Keratinocyte (primary cell): ENCODE data around the gene MICOS13. TPM values are rescaled to one million over a fixed set of nuclear protein-coding genes. Genes with fewer than 3 reads are reported as not detected.

Experiments used
- DNase-seq: peaks from one replicate; pipeline ENCODE4 v3.0.0-alpha.2; 2011; ENCODE audit warnings: low read depth, missing footprints, low spot score
- FAIRE-seq: peaks from 2 replicates; lab custom pipeline; 2011; peaks lifted over from hg19 to GRCh38; lab: Jason Lieb, UNC
- H2AFZ ChIP-seq: 2 replicates; pipeline ENCODE4 v1.6.0; 2012; ENCODE audit warnings: low read length, control low read depth, inconsistent platforms; ENCODE audit not compliant: control insufficient read depth
- H3K27ac ChIP-seq: 2 replicates; pipeline ENCODE4 v1.5.1; 2011; ENCODE audit warnings: low read length; ENCODE audit not compliant: control insufficient read depth, insufficient read depth
- H3K27me3 ChIP-seq: 3 replicates; pipeline ENCODE4 v1.6.0; 2011; ENCODE audit warnings: low read length; ENCODE audit not compliant: control insufficient read depth, insufficient read depth; ENCODE audit errors: extremely low read depth
- H3K36me3 ChIP-seq, 2 experiments: 2 replicates in 1 of 2; 3 replicates in 1 of 2; pipeline ENCODE4 v1.5.1; 2011; ENCODE audit warnings: low read length in 2 of 2, mild to moderate bottlenecking in 1 of 2; ENCODE audit not compliant: control insufficient read depth in 2 of 2, insufficient read depth in 2 of 2; ENCODE audit errors: extremely low read depth in 1 of 2
- H3K4me1 ChIP-seq: 3 replicates; pipeline ENCODE4 v1.5.1; 2011; ENCODE audit warnings: low read length; ENCODE audit not compliant: control insufficient read depth, insufficient read depth; ENCODE audit errors: extremely low read depth
- H3K4me2 ChIP-seq: 3 replicates; pipeline ENCODE4 v1.6.0; 2011; ENCODE audit warnings: low read depth, low read length; ENCODE audit not compliant: control insufficient read depth, insufficient read depth; ENCODE audit errors: extremely low read depth
- H3K4me3 ChIP-seq, 3 experiments: fragments of 200-600 bp in 1 of 3; sonication (generic) in 1 of 3; 2 replicates in 2 of 3; 3 replicates in 1 of 3; pipeline ENCODE4 v1.5.1; 2011 to 2016; ENCODE audit warnings: low read length in 3 of 3, mild to moderate bottlenecking in 3 of 3, control low read depth in 2 of 3, inconsistent platforms in 1 of 3, low read depth in 1 of 3, mixed read lengths in 1 of 3, mixed run types in 1 of 3, moderate library complexity in 1 of 3; ENCODE audit not compliant: control insufficient read depth in 2 of 3, insufficient read depth in 2 of 3; ENCODE audit errors: extremely low read depth in 1 of 3
- H3K79me2 ChIP-seq: 2 replicates; pipeline ENCODE4 v1.6.0; 2012; ENCODE audit warnings: low read length; ENCODE audit not compliant: control insufficient read depth, insufficient read depth
- H3K9ac ChIP-seq: 3 replicates; pipeline ENCODE4 v1.6.0; 2011; ENCODE audit warnings: low read length; ENCODE audit not compliant: control insufficient read depth, insufficient read depth; ENCODE audit errors: extremely low read depth
- H3K9me1 ChIP-seq: 3 replicates; pipeline ENCODE4 v1.6.0; 2011; ENCODE audit warnings: low read length; ENCODE audit not compliant: control insufficient read depth, insufficient read depth; ENCODE audit errors: extremely low read depth
- H3K9me3 ChIP-seq: 2 replicates; pipeline ENCODE4 v1.5.1; 2012; ENCODE audit warnings: low read depth, low read length; ENCODE audit not compliant: control insufficient read depth
- H4K20me1 ChIP-seq: 3 replicates; pipeline ENCODE4 v1.6.0; 2011; ENCODE audit warnings: low read length; ENCODE audit not compliant: control insufficient read depth, insufficient read depth; ENCODE audit errors: extremely low read depth
- EZH2 ChIP-seq: IDR thresholded peaks from one replicate; pipeline ENCODE4 v1.6.1; 2012; ENCODE audit warnings: inconsistent platforms, mild to moderate bottlenecking, low read length, moderate library complexity
- dilution Hi-C: fragments of 300-500 bp; cut with MboI; formaldehyde crosslinking; loops from one replicate; pipeline ENCODE4 v1.7.0; 2020; ENCODE audit warnings: low sequenced_read_pairs; ENCODE audit not compliant: extremely low pct_ligation_motif_present
- polyA plus RNA-seq, 5 experiments: library from polyadenylated mRNA; depleted of rRNA in 3 of 5; stranded (reverse) in 3 of 5; stranded (forward) in 1 of 5; unstranded in 1 of 5; fragments of >200 nt; gene quantifications; 1 replicate in 1 of 5; 2 replicates in 3 of 5; 3 replicates in 1 of 5; pipeline versions ENCODE4 v1.2.1 to v1.2.3, GENCODE V29; 2011 to 2012; ENCODE audit warnings: missing spikeins in 2 of 5, low read depth in 1 of 5, low replicate concordance in 1 of 5
- TF ChIP-seq, protein P1 (sequence below), 3 experiments: IDR thresholded peaks in 1 of 3; conservative IDR thresholded peaks in 1 of 3; optimal IDR thresholded peaks in 1 of 3; 2 replicates in 2 of 3; 3 replicates in 1 of 3; pipeline versions ENCODE3 to v1.5.1; 2011; ENCODE audit warnings: low read length in 3 of 3, mild to moderate bottlenecking in 3 of 3, moderate library complexity in 2 of 3, control low read depth in 1 of 3, inconsistent platforms in 1 of 3; ENCODE audit not compliant: insufficient read depth in 2 of 3; ENCODE audit errors: extremely low read depth in 1 of 3

The MICOS13 gene
- polyA plus RNA-seq, 1 donor (not counting 4 experiments of a cell fraction or from before 2014, with no cell fraction given), result 35.2 TPM

DNA sequence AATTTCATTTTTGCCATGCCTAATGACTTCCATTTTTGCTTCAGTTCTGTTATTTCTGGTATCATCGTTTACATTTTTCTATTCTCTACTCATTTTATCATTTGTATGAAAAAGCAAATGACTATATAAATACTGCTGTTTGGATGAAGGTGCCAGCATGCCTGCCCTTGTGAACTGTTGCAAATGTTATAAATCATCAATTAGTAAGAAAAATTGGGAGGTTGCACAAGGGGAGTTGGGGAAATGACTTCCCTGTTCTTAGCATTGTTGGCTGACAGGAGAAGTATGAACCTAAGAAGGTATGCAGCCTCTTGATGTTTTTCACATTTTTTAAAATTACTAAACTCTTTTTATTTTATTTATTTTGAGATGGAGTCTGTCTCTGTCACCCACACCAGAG lies 42.3 kb downstream of the MICOS13 start:
- H4K20me1 ChIP-seq, result peaks cover 35% of the 10 kb centered on the region
- H3K27me3 ChIP-seq, result no peaks in the 10 kb centered on the region
- peaks cover 10 to 14% of the 10 kb centered on the region in 2 experiments for H3K36me3 ChIP-seq
- H3K9ac ChIP-seq, result no peak overlapping the region
- H3K4me1 ChIP-seq, result peaks cover 19% of the 10 kb centered on the region
- no peak overlapping the region for H3K4me3 ChIP-seq
- dilution Hi-C loops, result no loop called here
- H2AFZ ChIP-seq, result no peak overlapping the region
- H3K9me3 ChIP-seq, result no peaks in the 10 kb centered on the region
- no peak for FAIRE-seq
- H3K9me1 ChIP-seq, result peaks cover 13% of the 10 kb centered on the region
- H3K4me2 ChIP-seq, result no peak overlapping the region
- peaks cover 93% of the 10 kb centered on the region for H3K79me2 ChIP-seq
- no peak overlapping the region for H3K27ac ChIP-seq
- no peak for DNase-seq
- no peak for TF ChIP-seq EZH2
- TF ChIP-seq, protein P1, sequence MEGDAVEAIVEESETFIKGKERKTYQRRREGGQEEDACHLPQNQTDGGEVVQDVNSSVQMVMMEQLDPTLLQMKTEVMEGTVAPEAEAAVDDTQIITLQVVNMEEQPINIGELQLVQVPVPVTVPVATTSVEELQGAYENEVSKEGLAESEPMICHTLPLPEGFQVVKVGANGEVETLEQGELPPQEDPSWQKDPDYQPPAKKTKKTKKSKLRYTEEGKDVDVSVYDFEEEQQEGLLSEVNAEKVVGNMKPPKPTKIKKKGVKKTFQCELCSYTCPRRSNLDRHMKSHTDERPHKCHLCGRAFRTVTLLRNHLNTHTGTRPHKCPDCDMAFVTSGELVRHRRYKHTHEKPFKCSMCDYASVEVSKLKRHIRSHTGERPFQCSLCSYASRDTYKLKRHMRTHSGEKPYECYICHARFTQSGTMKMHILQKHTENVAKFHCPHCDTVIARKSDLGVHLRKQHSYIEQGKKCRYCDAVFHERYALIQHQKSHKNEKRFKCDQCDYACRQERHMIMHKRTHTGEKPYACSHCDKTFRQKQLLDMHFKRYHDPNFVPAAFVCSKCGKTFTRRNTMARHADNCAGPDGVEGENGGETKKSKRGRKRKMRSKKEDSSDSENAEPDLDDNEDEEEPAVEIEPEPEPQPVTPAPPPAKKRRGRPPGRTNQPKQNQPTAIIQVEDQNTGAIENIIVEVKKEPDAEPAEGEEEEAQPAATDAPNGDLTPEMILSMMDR (optimal IDR thresholded peaks at IDR 0.05 in 1 of 3, IDR thresholded peaks at IDR 0.05 in 1 of 3, conservative IDR thresholded peaks at IDR 0.05 in 1 of 3; ENCODE audit: extremely low read depth in 1 of 3, insufficient read depth in 2 of 3, low read length in 3 of 3), result no peak

DNA sequence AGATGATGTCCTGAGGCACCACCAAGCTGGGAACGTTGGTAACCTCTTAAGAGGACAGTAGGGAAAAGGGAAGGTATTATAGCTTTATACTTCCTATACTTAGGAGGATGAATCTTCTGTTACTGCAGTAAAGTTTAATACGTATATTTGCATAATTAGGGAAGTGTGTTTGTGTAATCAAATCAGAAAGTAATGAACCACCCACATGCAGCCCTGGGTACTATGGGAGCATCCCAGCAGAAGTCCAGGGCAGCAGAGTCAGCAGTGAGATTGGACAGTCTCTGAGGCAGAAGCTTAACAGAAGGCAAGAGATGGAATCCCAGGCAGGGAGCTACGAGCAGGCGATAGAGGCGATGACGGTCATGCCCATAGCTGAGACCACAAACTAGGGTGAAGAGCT lies 44.9 kb downstream of the MICOS13 start:
- H3K27ac ChIP-seq, result no peak overlapping the region
- H2AFZ ChIP-seq, result no peak overlapping the region
- DNase-seq (no peak), FAIRE-seq (no peak)
- H3K4me1 ChIP-seq, result peaks cover 5% of the 10 kb centered on the region
- peaks cover 9% of the 10 kb centered on the region for H3K9me1 ChIP-seq
- no peaks in the 10 kb centered on the region for H3K9me3 ChIP-seq
- dilution Hi-C loops, result no loop called here
- H3K4me3 ChIP-seq, result no peak overlapping the region
- no peak overlapping the region for H3K4me2 ChIP-seq
- peaks cover 95% of the 10 kb centered on the region for H3K79me2 ChIP-seq
- no peaks in the 10 kb centered on the region for H3K27me3 ChIP-seq
- H3K36me3 ChIP-seq, result peaks cover 3 to 8% of the 10 kb centered on the region in 2 experiments
- TF ChIP-seq, protein P1 (optimal IDR thresholded peaks at IDR 0.05 in 1 of 3, IDR thresholded peaks at IDR 0.05 in 1 of 3, conservative IDR thresholded peaks at IDR 0.05 in 1 of 3; ENCODE audit: extremely low read depth in 1 of 3, insufficient read depth in 2 of 3, low read length in 3 of 3), result no peak
- no peak for TF ChIP-seq EZH2
- H4K20me1 ChIP-seq, result peaks cover 34% of the 10 kb centered on the region
- H3K9ac ChIP-seq, result no peak overlapping the region
